ENCODE measurements around the gene CFHR4. TPM values are rescaled to one million over a fixed set of nuclear protein-coding genes. Genes with fewer than 3 reads are reported as not detected.
"Not testable (repeated sequence)": the region's sequence is repeated elsewhere in the genome, so short reads cannot be mapped to it uniquely, and the experiment has no call there.

Gene CFHR4
- total RNA-seq, 1 experiment from 2014 or later, result not detected

- no peak for DNase-seq (ENCODE audit: low spot score)
- no peak for TF ChIP-seq EZH2 (IDR thresholded peaks at IDR 0.05; ENCODE audit: borderline replicate concordance, low read depth, low read length, poor library complexity, severe bottlenecking)
- no peaks in the 10 kb centered on the region for H3K36me3 ChIP-seq (ENCODE audit: insufficient read depth, low read length, poor library complexity, severe bottlenecking)
- H3K4me3 ChIP-seq (ENCODE audit: low read depth, low read length, poor library complexity, severe bottlenecking), result no peak overlapping the region
- ChIA-PET POLR2A (ENCODE audit: low non-redundant PET) (no interaction called here), CTCF (no interaction called here)
- H3K27me3 ChIP-seq (replicated peaks; ENCODE audit: insufficient read depth, low read depth, low read length, poor library complexity), result no peaks in the 10 kb centered on the region
- no peaks in the 10 kb centered on the region for H3K4me1 ChIP-seq (ENCODE audit: insufficient read depth, low read length, poor library complexity, severe bottlenecking)
- H3K27ac ChIP-seq (ENCODE audit: low read depth, low read length, poor library complexity, severe bottlenecking), result no peak overlapping the region
- H3K9me3 ChIP-seq (ENCODE audit: low read depth, low read length, poor library complexity, severe bottlenecking), result no peaks in the 10 kb centered on the region
- no TSS peak for BruUV-seq (replicated peaks)
- intact Hi-C loops (cut with micrococcal nuclease; ENCODE audit: unreplicated experiment), result no loop called here
These were observed 45.8 kb downstream of the CFHR4 start for GRCh38 chr1:196933531-196934189.

- DNase-seq (ENCODE audit: low spot score); intact Hi-C loops (cut with micrococcal nuclease; ENCODE audit: unreplicated experiment); H3K27ac ChIP-seq (ENCODE audit: low read depth, low read length, poor library complexity, severe bottlenecking); H3K4me1 ChIP-seq (ENCODE audit: insufficient read depth, low read length, poor library complexity, severe bottlenecking); CTCF ChIA-PET; H3K27me3 ChIP-seq (replicated peaks; ENCODE audit: insufficient read depth, low read depth, low read length, poor library complexity); H3K4me3 ChIP-seq (ENCODE audit: low read depth, low read length, poor library complexity, severe bottlenecking); POLR2A ChIA-PET (ENCODE audit: low non-redundant PET); H3K9me3 ChIP-seq (ENCODE audit: low read depth, low read length, poor library complexity, severe bottlenecking); H3K36me3 ChIP-seq (ENCODE audit: insufficient read depth, low read length, poor library complexity, severe bottlenecking); BruUV-seq (replicated peaks): not testable (repeated sequence)
These were observed 53.6 kb downstream of the CFHR4 start for GRCh38 chr1:196941474-196941873.

- BruUV-seq (replicated peaks); POLR2A ChIA-PET (ENCODE audit: low non-redundant PET): not testable (repeated sequence)
These were observed 55.7 kb downstream of the CFHR4 start, which contains the start of gene CFHR2 for GRCh38 chr1:196943568-196943967. TSS of gene CFHR2 (plus strand) at chr1:196943738. CDS start at chr1:196943881, 143 bp downstream.

GRCh38 chr1:196951711-196952394 lies 64.0 kb downstream of the CFHR4 start:
- no peaks in the 10 kb centered on the region for H3K4me1 ChIP-seq (ENCODE audit: insufficient read depth, low read length, poor library complexity, severe bottlenecking)
- DNase-seq (ENCODE audit: low spot score), result no peak
- intact Hi-C loops (cut with micrococcal nuclease; ENCODE audit: unreplicated experiment), result no loop called here
- POLR2A ChIA-PET (ENCODE audit: low non-redundant PET), result no interaction called here
- H3K36me3 ChIP-seq (ENCODE audit: insufficient read depth, low read length, poor library complexity, severe bottlenecking), result no peaks in the 10 kb centered on the region
- CTCF ChIA-PET, result no interaction called here
- no peak overlapping the region for H3K4me3 ChIP-seq (ENCODE audit: low read depth, low read length, poor library complexity, severe bottlenecking)
- H3K9me3 ChIP-seq (ENCODE audit: low read depth, low read length, poor library complexity, severe bottlenecking), result no peaks in the 10 kb centered on the region
- TF ChIP-seq EZH2 (IDR thresholded peaks at IDR 0.05; ENCODE audit: borderline replicate concordance, low read depth, low read length, poor library complexity, severe bottlenecking) (no peak), CTCF (conservative IDR thresholded peaks at IDR 0.05; ENCODE audit: low read depth, low read length) (no peak)
- H3K27me3 ChIP-seq (replicated peaks; ENCODE audit: insufficient read depth, low read depth, low read length, poor library complexity), result no peaks in the 10 kb centered on the region
- H3K27ac ChIP-seq (ENCODE audit: low read depth, low read length, poor library complexity, severe bottlenecking), result no peak overlapping the region
- BruUV-seq (replicated peaks), result no TSS peak

More at GRCh38 chr1:196943568-196943967, 55.7 kb downstream of the CFHR4 start, which contains the start of gene CFHR2:
- H3K27me3 ChIP-seq (replicated peaks; ENCODE audit: insufficient read depth, low read depth, low read length, poor library complexity); H3K9me3 ChIP-seq (ENCODE audit: low read depth, low read length, poor library complexity, severe bottlenecking); H3K36me3 ChIP-seq (ENCODE audit: insufficient read depth, low read length, poor library complexity, severe bottlenecking); intact Hi-C loops (cut with micrococcal nuclease; ENCODE audit: unreplicated experiment); CTCF ChIA-PET; H3K27ac ChIP-seq (ENCODE audit: low read depth, low read length, poor library complexity, severe bottlenecking); DNase-seq (ENCODE audit: low spot score); H3K4me1 ChIP-seq (ENCODE audit: insufficient read depth, low read length, poor library complexity, severe bottlenecking); H3K4me3 ChIP-seq (ENCODE audit: low read depth, low read length, poor library complexity, severe bottlenecking): not testable (repeated sequence)

Data from A673 (cell line).